ENCODE measurements around the gene HCFC1R1.

Gene HCFC1R1

DNA sequence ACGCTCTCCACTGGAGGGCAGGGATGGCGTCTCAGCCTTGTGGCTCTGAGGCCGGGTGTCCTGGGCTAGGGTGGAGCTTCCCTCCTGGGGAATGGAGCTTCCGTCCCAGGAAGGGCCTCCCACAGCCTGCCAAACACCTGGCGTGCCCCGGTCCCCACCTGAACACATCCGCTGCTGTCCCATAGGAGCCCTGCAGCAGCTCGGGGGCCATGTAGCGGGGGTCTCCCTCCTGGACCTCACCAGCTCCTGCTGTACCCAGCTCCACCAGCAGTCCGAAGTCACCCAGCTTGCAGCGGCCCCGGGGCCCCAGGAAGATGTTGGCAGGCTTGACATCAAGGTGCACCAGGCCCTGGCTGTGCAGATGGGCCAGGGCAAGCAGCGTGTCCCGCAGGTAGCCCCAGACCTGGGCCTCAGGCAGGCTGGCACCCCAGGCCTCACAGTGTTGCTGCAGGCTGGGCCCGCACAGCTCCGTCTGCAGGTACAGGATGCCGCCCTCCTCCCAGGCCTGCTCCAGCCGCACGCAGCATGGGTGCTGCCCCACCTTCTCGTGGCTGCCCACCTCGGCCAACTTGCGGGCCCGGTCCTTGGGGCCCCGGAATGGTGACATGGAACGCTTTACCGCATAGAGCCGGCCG, 48.5 kb downstream of the HCFC1R1 start:
- TF ChIP-seq, protein P1, sequence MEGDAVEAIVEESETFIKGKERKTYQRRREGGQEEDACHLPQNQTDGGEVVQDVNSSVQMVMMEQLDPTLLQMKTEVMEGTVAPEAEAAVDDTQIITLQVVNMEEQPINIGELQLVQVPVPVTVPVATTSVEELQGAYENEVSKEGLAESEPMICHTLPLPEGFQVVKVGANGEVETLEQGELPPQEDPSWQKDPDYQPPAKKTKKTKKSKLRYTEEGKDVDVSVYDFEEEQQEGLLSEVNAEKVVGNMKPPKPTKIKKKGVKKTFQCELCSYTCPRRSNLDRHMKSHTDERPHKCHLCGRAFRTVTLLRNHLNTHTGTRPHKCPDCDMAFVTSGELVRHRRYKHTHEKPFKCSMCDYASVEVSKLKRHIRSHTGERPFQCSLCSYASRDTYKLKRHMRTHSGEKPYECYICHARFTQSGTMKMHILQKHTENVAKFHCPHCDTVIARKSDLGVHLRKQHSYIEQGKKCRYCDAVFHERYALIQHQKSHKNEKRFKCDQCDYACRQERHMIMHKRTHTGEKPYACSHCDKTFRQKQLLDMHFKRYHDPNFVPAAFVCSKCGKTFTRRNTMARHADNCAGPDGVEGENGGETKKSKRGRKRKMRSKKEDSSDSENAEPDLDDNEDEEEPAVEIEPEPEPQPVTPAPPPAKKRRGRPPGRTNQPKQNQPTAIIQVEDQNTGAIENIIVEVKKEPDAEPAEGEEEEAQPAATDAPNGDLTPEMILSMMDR (IDR thresholded peaks at IDR 0.05; ENCODE audit: borderline replicate concordance, control extremely low read depth, extremely low read depth, insufficient read depth, missing control alignments) = no peak
- DNase-seq (ENCODE audit: low spot score) = no peak
- in situ Hi-C loops (cut with MboI; ENCODE audit: low sequenced_read_pairs, unreplicated experiment) = no loop called here

DNA sequence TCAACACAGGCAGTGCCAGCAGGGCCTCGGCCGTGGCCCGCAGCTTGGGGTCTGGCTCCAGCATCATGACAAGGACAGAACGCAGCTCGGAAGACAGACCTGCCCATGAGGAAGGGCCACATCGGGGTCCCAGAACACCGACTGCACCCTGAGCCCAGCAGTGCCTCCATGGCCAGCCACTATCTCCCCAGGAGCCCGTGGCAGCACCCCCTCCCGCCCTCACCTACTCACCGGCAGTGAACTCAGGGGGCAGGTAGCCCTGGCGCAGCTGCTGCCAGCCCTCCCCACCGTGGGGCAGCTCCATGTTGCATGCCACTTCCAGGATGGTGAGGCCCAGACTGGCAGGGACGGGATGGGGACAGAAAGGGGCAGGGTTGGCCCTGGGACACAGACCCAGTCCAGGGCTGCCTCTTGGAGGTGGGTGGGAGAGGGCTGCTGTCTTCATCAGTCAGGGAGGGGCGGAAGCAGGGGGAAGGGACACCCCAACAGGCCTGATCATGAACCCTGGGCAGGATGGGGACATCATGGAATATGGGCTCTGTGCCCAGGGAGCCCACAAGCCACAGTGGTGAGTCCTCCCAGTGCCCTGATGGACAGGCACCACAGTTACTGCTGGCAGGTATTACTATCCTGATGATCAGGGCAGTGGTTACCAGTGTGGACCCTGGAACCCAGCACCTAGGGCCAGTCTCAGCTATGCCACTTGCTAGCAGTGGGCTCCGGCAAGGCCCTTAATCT, 49.3 kb downstream of the HCFC1R1 start:
- DNase-seq (ENCODE audit: low spot score) = no peak
- TF ChIP-seq, protein P1 (IDR thresholded peaks at IDR 0.05; ENCODE audit: borderline replicate concordance, control extremely low read depth, extremely low read depth, insufficient read depth, missing control alignments) = no peak
- in situ Hi-C loops (cut with MboI; ENCODE audit: low sequenced_read_pairs, unreplicated experiment) = no loop called here

DNA sequence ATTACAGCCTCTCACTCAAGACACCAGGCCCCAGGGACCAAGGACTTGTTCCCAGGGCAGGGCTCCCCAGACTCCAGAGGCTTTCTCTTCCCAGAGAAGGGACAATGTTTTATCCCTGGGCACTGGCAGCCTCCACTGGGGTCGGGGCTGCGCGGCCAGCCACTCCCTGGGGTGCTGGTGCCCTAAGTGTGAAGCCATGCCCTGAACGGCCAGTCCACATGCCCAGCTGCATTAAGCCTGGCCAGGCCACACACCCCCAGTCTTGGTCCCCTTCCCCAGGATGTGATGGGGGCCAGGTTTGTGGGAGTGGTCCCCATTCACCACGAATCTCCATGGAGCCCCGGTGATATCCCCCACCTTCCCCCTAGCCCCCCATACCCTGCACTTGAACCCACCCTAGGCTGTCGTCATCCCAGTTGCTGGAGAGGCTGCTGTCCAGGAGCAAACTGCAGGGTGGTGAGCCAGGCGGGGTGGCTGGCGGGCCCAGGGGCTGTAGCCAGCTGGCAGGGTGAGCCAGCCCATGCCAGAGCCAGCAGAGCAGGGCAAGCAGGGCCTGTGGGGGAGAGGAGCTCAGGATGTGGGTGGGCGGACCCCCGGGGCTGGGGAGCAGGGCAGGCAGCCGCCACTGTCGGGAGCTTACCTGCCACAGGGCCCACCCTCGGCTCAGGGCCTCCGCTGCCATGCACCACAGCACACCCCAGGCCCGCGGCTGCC, 50.0 kb downstream of the HCFC1R1 start:
- DNase-seq (ENCODE audit: low spot score) = no peak
- TF ChIP-seq, protein P1 (IDR thresholded peaks at IDR 0.05; ENCODE audit: borderline replicate concordance, control extremely low read depth, extremely low read depth, insufficient read depth, missing control alignments) = no peak
- in situ Hi-C loops (cut with MboI; ENCODE audit: low sequenced_read_pairs, unreplicated experiment) = no loop called here

DNA sequence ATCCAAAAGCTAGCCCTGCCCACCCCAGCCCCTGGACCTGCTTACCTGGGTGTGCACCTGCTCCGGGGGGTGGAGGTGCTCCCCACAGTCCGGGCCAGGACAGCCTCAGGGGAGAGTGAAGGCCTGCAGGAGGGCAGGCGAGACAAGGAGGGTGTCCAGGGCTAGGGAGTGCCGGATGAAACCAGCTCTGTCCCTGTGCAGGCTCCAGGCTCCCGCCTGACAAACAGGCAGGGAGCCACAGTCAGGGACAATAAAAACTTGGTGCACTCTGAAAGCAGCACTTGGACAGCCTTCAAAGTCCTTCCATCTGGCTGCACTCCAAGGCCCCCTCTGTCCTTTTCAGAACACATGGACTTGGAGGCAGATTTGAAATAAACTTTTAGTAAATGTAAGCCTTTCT, 50.6 kb downstream of the HCFC1R1 start:
- in situ Hi-C loops (cut with MboI; ENCODE audit: low sequenced_read_pairs, unreplicated experiment) = no loop called here
- no peak for DNase-seq (ENCODE audit: low spot score)
- TF ChIP-seq, protein P1 (IDR thresholded peaks at IDR 0.05; ENCODE audit: borderline replicate concordance, control extremely low read depth, extremely low read depth, insufficient read depth, missing control alignments) = no peak
